CD4-positive, alpha-beta T cell treated with Interleukin-10 for 1 hour (primary cell): ENCODE results near the gene RAB34.
A peak's percentile ranks its signal among the peaks of the same experiment; 100 is the strongest.

Experiments used
- DNase-seq: peaks from one replicate; pipeline ENCODE4 v3.0.0-alpha.2; 2020

RAB34 gene

GRCh38 chr17:28710861-28711722 lies 6.6 kb downstream of the RAB34 start:
- DNase-seq, result peak; percentile 94

- no peak for DNase-seq
These were observed 10.3 kb downstream of the RAB34 start for GRCh38 chr17:28707339-28707720.

DNA sequence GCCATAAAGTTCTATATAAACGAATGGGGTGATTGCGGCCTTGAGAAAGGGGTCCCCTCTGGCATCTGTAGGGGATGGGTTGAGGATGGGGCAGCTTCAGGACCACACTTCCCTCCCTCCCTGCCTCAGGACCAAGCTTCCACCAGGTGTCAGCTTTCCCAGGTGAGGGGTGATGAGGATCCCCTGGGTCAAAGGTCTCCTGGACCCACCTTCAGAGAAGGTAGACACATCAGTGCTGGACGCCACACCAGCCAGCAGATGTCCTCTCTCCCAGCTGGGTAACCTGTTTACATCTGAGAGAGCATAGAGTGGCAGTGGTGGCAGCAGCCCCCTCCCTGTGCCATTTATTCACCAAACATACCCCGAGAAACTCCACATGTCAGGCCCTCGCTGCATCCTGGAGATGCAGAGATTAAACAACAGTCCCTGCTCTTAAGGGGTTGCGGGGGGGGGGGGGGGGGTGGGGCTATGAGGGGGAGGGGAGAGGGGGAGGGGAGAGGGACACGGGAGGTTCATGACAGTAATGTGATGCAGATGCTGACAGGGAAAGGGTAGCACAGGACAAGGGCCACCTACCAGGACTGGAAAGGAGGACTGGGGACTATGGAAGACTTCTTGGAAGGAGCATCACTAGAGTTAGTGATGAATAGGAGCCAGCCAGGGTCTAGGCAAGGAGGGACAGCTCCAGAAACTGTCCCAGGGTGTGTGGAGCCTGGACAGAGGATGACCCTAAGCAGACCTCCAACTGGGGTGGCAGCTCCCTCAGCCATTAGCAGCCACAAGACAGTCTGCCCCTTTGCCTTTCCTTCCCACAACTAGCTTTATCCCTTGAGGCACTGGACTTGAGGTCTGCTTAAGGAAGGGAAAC lies 11.0 kb downstream of the RAB34 start:
- DNase-seq, result no peak

DNA sequence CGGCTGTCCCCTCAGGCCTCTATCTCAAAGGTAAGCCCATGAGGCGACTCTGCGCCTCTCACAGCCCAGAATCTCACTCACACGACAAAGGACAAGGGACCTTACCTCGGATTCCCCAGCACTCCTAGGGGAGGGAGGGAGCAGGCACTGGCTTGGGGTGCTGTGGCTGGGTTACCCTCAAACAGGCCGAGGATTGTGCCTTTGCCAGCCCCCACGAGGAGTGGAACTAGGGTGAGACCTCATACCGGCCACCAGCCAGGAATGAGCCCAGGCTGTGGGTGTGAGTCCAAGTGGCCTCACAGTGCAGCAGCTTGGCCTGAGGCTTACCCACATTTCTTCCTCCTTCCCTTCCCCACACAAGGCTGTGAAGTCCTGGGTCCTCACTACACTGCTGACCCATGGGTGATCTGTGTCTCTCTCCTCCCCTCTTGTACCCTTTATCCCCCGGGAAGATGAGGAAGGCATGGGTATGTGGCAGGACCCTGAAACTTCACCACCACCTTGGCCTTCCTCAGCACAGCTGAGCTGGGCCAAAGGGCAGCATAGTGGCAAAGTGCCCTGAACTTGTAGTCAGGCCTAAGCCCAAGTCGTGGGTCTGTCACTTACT lies 11.8 kb downstream of the RAB34 start:
- DNase-seq, result no peak

GRCh38 chr17:28705074-28705659 lies 12.5 kb downstream of the RAB34 start:
- DNase-seq, result no peak

DNA sequence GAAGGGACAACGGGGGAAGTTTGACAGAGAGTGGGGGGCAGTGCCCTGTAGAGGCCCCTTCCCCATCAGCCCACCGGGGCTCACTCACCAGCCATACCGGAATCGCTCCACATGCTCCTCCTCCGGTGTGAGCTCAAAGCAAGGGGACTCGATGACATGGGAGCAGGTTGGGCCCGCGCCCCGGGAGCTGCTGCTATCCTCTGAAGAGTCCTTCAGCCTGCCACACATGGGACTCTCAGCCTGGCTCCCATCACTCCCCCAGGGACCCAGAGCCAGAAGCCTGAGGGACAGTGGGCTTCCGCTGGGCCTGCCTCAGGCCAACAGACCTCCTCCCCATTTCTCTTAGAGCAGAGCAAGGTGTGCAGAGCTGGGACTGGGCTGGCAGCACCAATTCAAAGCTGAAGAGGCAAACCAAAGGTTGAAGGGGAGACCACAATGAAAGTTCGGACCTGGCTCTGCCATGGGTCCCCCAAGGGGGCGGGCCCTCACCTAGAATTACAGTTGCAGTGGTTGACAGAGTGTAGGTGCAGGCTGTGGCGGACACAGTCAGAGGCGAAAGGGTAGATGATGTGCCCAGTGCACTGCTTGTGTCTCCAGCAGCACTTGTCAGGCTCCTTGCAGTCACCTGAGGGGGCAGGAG lies 13.3 kb downstream of the RAB34 start:
- no peak for DNase-seq

GRCh38 chr17:28703552-28704218 lies 14.0 kb downstream of the RAB34 start:
- no peak for DNase-seq

DNA sequence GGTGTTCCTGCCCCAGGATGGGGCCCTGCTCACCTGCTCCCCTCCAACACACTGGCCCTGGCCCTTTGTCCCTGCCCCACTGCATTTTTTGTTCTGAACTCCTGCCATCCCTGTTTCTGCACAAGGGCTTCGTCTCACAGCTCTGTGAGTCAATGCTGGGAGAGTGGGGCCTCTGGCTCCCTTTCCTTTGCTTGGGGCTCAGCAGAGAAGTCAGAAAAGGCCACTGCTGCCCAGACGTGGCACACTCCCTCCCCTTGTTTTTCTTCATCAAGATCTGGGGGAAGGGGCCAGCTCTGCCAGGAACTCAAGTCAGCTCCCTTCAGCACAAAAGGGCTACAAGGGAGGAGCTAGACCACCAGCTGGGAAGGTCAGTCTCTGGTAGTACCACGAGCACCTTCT lies 14.9 kb downstream of the RAB34 start:
- DNase-seq, result no peak

DNA sequence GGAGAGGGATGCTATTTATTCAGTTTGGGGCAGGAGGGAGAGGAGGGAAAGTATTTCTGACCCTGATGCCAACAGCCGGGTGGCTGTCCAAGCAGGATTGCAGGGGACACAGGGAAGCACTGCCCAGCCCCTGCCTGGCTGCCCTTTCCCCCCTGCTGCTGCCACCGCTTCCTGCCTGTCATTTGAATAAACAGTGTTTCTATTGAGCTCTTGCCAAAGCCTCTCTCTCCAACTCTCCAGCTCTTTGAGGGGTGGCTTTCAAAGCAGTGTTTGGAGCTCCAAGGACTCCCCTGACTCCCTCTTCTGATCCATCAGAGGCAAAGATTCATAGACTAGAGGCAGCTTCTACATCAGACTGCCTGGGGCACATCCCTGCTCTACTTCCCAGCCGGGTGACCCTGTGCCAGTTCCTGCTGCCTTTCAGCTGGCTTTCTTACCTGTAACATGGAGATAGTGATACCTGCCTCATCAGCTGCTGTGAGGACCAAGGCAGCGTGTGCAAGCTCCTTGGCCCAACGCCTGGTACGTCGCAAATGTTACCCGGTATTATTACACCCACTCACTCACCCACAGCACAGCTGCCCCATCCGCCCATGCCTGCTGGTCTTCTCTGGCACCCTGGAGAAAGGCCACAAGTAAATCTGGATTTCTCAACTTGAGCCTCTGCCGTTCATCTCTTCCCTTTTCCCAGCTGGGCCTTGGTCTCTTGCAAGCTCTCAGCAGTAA lies 15.5 kb downstream of the RAB34 start:
- no peak for DNase-seq

- DNase-seq, result no peak
These were observed 16.7 kb downstream of the RAB34 start for GRCh38 chr17:28700830-28701492.

DNA sequence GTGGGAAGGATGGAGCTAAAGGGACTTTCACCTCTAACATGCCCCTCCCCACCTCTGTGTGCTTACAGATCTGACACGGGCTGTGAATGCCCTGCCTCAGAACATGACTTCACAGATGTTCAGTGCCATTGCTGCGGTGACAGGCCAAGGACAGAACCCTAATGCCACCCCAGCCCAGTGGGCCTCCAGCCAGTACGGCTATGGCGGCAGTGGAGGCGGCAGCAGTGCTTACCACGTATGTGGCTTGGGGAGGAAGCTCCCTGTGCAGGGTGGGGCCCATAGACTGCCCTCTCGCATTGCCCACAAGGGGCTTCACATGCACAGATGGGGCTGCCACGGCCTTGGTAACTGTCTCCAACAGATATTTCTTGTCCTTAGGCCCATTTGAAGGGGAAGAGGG lies 17.4 kb downstream of the RAB34 start:
- no peak for DNase-seq

DNA sequence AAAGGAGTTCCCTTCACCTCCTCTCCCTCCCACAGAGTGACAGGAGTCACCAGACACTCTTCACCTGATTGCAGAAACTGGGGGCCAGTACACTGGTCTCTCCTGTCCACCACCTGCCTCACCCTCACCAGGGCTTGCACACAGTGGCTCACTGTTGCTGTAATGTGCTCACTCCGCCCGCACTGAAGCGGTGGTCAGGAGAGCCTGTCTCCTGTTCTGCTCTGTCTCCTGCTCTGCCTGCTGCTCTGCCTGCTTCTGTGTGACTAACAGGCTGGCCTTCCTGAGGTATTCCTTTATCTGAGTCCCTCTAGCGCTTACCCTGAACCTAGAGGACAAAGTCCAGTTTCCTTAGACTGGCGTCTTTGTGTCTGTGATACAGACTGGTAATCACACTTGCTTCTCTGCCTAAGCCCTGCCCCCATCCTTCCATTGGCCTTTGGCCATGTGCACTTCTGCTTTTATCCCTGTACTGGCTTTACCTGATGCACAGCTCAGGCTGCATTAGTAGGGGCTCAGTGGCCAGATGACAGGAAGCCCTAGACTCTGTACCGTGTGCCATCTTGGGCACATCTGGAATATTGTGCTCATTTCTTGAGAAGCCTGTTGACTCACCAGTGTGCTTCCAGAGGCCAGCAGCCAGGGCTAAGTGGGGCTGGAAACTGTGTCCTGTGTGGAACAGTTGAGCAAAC lies 19.3 kb downstream of the RAB34 start:
- no peak for DNase-seq

- DNase-seq, result no peak
These were observed 23.8 kb downstream of the RAB34 start for GRCh38 chr17:28693869-28694268.

GRCh38 chr17:28689011-28689410 lies 28.7 kb downstream of the RAB34 start:
- DNase-seq, result no peak

- no peak for DNase-seq
These were observed 29.2 kb downstream of the RAB34 start for GRCh38 chr17:28688481-28688880.

GRCh38 chr17:28686296-28686695 lies 31.4 kb downstream of the RAB34 start:
- DNase-seq, result no peak

DNA sequence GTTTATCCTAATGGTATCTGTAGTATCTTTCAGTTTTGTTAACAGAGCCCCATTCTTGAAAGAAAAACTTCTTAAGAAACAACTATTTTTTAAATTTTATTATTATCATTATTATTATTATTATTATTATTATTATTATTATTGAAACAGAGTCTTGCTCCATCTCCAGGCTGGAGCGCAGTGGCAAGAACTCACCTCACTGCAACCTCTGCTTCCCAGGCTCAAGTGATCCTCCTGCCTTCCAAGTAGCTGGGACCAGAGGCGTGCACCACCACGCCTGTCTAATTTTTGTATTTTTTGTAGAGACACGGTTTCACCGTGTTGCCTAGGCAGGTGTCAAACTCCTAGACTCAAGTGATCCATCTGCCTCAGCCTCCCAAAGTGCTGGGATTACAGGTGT lies 32.3 kb downstream of the RAB34 start:
- no peak for DNase-seq

GRCh38 chr17:28684963-28685362 lies 32.7 kb downstream of the RAB34 start:
- no peak for DNase-seq

GRCh38 chr17:28682655-28683054 lies 35.0 kb downstream of the RAB34 start:
- DNase-seq, result no peak

- DNase-seq, result peak; percentile 19
These were observed 41.7 kb downstream of the RAB34 start for GRCh38 chr17:28675980-28676379.
